GM21381 (cell line): ENCODE measurements around the gene GALNT9.

Experiments used
- ATAC-seq: cut with Tn5 transposase; IDR thresholded peaks from one replicate; pipeline ENCODE4 v1.9.1; 2021; ENCODE audit warnings: mild to moderate bottlenecking, moderate library complexity; ENCODE audit not compliant: unreplicated experiment

Gene GALNT9

DNA sequence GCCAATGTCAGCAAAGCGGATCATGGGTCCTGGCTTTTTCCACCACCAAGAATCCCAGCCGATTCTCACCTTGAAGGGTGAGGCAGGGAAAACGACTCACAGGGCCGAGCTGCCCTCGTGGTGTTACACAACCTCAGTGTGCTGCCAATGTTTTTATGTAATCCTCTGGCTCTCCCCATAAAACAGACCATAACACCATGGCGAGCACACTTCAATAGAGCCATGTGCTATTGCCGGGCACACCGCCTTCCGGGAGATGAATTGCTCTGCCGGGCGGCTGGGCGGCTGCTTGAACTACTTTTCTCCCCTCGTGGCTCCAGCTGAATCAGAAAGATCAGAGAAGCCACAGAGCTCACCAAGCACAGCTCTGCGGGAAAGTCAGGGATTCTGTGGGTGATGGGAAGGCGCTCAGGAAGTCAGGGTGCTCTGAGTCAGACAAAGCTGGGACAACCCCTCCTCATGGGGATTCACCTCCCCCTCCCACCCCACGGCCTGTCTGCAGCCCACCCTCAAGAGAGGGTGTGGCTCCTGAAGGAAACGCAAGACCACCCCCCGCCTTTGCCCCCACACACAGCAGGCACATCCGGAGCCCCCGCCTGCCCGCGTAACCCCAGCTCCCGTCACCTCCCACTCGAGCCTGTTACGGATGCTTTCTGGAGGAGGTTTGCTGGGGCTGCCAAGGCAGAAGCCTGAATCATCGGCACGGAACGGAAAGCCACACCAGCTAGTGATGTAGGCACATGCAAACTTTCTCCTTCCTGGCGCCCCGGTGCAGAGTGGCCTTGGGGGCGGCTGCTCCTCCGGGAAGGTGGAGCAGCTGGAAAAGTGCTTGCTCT lies 1.8 kb downstream of the GALNT9 start:
- ATAC-seq, result no peak

DNA sequence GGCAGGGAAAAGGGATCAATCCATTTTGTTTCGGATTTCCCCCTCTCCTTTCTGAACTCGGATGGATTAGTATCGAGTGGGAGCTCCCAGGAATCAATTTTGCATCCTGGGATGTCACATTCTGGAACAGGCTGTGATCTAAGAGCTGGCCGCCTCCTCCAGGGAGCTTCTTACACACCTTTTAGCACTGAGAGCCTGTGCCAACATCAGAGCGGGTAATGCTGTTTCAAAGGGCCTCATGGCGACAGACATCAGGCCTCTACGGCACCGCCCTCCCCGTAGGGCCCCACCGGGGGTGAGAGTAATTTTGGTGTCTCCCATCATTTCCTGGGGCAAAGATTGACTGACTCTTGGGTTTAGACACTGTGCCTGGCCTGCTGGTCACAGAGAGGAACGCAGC lies 2.7 kb downstream of the GALNT9 start:
- ATAC-seq, result no peak

DNA sequence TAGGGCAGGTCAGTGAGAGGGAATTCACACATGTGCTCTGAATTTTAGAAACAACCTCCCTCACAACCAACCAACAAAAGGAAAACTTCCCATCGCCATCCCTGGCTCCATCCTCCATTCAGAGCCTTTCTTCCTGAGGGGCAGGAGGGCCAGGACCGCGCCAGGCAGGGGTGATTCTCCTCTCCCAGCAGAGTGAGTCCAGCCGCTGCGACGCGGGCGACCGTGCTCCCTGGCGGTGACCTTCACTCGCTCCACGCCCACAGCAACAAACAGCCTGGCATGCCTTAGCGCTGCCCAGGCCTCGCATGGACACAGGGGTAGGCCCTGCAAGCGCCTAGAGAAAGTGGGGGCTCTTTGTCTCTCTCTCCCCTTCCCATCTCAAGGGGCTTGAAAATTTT lies 3.7 kb downstream of the GALNT9 start:
- no peak for ATAC-seq

- ATAC-seq, result no peak
These were observed 4.3 kb downstream of the GALNT9 start for GRCh38 chr12:132324841-132325732.

DNA sequence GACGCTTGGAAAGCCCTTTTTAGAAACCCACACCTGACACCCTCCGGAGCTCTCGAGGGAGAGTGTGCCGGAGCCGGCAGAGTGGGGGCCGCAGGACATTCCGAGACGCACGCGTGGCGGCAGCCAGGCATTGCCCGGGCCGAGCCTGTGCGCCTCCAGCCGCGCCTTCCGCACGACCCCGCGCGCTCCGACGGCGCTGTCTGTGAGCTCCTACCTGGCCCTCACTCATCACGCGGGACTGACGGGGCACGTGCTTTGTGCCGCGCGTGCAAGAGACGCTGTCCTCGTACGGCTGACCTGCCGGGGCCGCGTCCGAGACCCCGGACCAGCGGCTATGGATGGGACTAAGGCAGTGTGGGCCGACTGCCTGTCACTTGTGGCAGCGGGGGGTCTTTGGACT lies 5.2 kb downstream of the GALNT9 start:
- no peak for ATAC-seq

- no peak for ATAC-seq
These were observed 6.0 kb downstream of the GALNT9 start for GRCh38 chr12:132323171-132324010.

DNA sequence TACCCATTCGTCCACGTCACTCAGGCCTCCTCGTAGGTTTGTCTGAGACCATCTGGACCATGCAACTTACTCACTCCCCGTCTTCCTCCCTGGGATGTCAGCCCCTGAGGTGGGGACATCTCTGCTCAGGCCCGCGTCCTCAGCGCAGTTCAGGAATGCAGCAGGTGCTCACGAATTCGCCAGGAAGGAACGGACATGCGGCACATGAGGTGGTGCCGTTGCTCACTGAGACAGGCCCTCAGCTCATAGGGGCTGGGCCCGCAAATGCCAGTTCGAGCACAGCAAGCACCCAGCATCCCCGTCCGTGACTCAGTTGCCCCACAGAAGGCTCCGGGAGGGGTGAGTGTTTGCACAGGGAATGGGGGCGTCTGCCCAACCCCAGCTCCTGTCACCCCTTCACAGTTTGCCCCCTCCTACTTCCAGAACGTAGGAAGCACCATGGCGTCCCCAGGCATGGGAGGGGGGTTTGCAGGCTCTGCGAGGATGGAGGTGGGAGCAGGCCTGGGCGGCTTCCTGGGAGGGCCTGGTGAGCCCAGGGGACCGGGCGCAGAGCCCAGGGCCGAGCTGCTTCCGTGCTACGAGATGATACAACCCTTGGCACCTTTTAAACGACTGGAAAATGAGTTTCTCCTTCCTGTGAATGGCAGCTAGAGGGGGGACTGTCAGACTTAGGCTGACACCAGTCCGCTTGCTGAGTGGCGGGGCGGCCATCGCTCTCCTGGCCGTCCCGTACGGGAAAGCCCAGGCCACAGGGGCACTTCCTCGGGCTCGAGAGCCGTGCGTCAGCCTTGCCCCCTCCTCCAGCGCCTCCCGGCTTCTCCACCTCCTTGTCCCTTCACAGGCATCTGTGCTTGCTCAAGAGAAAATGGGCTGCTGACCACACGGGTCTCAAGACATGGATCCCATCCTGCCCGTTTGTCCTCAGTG lies 6.9 kb downstream of the GALNT9 start:
- ATAC-seq, result no peak

DNA sequence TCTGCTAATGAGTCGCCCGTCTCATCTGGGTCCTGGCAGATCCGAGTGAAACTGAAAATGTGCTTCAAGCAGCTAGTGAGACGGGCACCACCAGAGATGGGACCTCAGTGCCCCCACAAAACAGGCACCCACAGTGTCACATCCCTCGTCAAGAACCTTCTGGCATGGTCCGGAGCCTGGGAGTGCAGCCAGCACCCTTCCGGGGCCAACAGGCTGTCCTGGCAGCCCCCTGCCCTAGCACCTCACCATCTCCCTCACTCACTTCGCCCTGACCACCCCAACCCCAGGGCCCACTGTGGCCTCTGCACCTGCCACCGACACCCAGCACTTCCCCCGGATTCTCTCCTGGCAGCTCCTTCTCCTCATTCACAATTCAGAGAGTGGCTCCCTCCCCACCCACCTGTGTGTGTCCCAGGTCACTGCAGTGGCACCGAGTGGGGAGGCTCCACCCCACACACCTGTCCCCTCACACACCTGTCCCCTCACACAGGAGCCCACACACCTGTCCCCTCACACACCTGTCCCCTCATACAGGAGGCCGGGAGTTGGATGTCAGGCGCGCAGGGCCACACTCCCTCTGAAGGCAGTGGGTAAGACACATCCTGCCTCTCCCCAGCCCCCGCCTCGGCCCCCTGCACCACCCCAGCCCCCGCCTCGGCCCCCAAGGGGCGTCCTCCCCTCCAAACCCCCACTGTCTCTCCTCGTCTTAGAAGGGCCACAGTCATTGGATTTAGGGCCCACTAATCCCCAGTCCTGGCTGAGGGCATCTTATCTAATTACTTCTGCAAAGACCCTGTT lies 7.9 kb downstream of the GALNT9 start:
- ATAC-seq, result no peak

DNA sequence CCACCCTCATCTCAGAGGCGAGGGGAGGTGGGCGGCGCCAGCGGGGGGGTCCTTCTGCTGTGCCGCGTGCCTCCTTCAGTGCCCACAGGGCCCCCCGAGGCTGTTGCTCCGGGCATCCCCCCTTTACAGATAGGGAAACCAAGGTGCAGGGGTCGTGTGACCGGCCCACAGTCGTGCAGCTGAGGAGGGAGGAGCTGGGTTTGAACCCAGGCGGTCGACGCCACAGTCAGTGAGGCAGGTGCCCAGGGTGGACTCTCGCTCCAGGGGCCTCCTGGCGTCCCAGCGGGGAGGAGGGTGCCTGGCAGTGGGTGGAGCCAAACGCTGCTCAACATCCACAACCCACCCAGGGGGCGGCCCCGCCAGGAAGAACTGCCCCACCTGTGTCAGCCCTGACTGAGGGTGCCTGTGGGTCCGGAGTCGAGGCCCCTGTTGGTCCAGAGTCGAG lies 8.6 kb downstream of the GALNT9 start:
- no peak for ATAC-seq

- ATAC-seq, result no peak
These were observed 9.3 kb downstream of the GALNT9 start for GRCh38 chr12:132319991-132320570.

DNA sequence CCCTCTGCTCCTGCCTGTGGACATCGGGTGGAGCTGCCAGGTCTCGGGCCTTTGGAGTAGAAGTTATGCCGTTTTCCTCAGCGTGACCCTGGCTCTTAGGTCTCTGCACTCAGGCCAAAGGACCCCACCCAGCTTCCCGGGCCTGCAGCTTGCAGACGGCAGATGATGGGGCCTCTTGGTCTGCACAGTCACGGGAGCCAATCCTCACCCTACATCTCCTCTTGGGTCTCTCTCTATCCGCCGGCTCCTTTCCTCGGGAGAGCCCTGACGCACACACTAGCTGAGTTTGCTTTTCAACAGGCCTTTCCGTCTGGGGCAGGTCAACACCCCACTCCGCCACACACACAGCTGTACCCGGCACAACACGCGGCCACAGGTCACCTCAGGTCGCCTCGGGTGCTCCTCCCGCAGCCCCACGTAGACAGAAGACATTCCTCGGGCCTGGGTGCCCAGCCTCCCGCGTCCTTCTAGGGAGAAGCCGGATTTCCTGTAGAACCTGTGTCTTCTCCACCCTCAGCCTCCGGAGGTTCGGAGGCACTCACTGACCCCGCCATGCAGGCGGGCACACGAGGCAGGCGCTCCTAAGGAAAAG lies 9.9 kb downstream of the GALNT9 start:
- no peak for ATAC-seq

DNA sequence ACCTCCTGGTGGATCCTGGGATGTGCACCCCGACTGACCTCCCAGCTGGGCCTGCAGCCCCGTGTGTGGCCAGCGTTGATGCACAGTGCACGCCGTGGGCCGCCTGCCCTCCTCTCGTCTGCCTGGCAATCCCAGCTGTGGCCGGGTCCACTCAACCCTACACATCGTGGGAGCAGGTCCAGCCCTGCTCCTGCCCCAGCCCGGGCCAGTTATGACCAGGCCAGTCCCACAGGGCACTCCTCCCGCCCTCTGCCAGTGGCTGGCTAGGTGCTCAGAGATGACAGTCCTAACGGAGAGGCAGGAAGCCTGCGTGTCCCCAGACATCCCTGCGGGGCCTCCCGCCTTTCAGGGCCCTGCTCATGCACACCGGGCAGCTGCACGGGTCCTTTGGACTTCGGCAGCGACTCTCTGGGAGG lies 10.8 kb downstream of the GALNT9 start:
- ATAC-seq, result no peak

GRCh38 chr12:132318135-132318534 lies 11.3 kb downstream of the GALNT9 start:
- ATAC-seq, result no peak

DNA sequence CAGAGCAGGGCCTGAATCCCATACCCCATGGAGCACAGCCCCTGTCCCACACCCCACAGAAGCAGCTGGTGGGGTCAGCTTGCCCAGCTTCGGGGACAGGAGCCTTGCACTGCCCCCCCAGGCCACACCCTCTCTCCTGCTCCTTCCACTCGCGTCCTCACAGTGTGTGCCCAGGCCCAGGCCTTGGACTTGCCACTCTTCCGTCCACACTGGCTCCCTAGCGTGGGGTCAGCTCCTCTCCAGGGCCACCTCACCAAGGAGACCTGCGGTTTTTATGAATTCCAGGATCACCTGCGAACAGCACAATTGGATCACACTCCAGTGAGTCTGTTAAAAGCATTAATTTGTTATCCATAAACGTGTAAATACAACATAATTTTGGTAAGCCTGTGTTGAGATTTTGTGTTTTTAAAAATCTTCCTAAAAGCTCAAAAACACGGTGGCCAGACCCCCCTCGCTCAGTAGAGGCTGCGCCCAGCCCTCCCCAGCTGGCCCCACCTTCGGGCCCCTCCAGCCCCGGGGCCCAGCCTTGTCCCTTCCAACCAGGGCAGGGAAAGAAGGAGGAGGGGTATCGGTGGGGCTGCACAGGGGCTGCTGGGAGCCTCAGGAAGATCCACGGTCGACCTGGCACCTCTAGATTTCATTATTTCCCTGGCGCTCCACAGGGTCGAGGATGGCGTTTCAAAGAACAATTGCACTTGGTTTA lies 12.0 kb downstream of the GALNT9 start:
- no peak for ATAC-seq

DNA sequence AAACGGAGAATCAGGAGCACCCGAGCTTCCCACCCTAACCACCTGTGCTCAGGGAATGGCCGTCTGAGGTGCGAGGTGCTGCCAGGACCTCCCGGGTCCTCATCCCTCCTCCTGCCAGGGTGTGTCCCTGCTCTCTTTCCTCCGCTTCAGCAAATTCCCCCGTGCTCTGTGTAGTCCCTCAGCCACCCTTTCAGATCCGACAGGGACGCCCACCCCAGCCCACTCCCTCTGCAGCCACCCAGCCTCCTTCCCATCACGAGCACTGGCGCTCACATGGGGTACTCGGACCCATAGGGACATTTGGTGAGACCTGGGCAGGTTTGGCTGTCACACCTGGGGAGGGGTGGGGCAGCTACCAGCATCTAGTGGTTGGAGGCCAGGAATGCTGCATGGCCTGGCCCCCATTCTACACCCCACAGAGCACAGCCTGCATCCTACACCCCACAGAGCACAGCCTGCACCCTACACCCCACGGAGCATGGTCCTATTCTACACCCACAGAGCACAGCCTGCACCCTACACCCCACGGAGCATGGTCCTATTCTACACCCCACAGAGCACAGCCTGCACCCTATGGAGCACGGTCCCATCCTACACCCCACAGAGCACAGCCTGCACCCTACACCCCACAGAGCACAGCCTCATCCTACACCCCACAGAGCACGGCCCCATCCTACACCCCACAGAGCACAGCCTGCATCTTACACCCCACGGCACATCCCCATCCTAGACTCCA lies 12.7 kb downstream of the GALNT9 start:
- no peak for ATAC-seq

DNA sequence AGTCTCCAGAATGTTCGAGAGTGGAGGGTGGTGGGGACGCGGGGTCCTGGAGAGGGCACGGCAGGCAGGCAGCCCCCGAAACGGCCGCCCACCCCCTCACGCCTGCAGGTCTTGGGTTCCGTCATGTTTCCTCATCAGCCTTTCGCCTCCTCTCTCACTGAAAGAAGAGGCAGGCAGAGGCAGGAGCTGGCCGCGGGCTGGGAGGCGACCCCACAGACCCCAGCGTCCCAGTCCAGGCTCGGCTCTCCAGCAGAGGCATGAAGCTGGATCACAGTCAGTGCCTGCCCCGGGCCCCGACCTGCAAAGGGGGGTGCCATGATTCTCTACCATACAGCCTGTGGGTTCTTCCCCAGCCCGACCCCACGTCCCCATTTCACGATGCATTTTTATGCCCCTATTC lies 13.4 kb downstream of the GALNT9 start:
- no peak for ATAC-seq

DNA sequence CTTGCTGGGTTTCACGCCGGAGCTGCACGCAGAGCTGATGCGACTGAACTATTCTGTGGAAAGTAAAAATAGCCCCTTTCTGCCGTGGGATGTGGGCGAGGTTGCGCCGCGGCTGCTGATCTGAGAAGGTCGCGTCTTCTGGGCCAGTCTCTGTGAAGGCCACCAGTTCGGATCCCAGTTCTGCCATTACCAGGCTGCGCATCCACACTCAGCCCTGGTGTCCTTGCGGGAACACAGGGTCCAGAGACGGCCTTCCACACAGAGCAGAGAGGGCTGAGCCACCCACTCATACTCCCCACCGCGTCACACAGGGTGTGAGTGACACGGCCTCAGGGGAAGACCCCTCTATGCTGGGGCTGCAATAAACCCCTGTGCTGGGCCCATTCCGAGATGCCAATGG lies 13.9 kb downstream of the GALNT9 start:
- ATAC-seq, result no peak
